ENCODE measurements around the gene FKBP11. TPM values are rescaled to one million over a fixed set of nuclear protein-coding genes. Genes with fewer than 3 reads are reported as not detected.
"Not testable (repeated sequence)": the region's sequence is repeated elsewhere in the genome, so short reads cannot be mapped to it uniquely, and the experiment has no call there.

Gene FKBP11
- total RNA-seq, 2 experiments from 2014 or later, result 97.4 to 104 TPM

DNA sequence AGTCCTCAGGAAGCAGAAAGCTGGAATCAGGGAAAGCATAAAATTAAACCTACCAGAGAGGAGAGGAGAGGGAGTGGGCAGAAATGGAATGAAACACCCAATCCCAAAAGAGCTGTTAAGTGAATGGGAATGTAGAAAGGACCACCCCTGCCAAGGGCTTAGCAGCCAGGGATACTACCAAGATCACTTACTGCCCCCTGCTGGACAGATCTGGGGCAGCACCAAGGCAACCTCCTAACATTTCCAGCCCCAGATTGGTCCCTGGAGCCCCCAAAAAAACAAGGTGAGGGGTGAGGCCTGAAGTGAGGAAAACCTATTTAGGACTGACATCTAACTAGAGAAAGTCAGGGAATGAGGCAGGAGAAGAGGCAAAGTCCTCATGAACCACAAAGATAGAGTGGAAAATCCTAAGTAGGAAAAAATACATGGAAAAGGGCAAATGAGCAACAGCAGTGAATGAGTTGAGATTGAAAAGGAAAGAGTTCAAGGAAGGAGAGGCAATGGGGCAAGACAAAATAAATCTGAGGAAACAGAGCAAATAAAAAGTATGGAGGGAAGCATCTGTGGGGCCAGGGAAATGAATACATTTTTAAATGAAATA, 11.2 kb upstream of the FKBP11 start:
- H3K9me3 Mint-ChIP-seq, result no peaks in the 10 kb centered on the region
- H3K27me3 Mint-ChIP-seq, result no peaks in the 10 kb centered on the region
- peaks cover 15% of the 10 kb centered on the region for H3K36me3 Mint-ChIP-seq
- no peak overlapping the region for H3K27ac Mint-ChIP-seq
- peaks cover 10% of the 10 kb centered on the region for H3K4me1 Mint-ChIP-seq
- no peak overlapping the region for H3K4me3 Mint-ChIP-seq
- DNase-seq, result peak; percentile 73

DNA sequence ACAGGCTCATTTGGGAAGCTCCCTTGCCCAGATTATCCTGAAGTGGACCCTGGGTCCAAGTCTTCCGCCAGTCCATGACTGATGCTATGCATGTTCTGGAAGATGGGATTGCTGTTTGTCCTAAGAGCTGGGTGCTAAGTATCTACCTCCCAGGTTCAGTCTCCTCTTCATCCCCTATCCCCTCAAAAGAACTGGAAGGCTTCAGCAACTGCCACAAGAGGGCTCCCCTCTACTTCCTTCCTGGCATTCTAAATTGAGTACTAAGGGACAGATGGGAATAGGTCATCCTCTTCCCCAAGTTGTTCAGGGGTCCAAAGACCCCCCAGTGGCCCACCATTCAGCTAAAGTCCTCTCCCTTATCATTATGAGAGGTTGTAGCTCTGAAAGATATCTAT, 9.0 kb upstream of the FKBP11 start:
- no peak for DNase-seq
- Mint-ChIP-seq H3K4me3 (no peak overlapping the region), H3K4me1 (peaks cover 10% of the 10 kb centered on the region), H3K9me3 (no peaks in the 10 kb centered on the region), H3K27ac (no peak overlapping the region), H3K27me3 (no peaks in the 10 kb centered on the region), H3K36me3 (peaks cover 23% of the 10 kb centered on the region)

DNA sequence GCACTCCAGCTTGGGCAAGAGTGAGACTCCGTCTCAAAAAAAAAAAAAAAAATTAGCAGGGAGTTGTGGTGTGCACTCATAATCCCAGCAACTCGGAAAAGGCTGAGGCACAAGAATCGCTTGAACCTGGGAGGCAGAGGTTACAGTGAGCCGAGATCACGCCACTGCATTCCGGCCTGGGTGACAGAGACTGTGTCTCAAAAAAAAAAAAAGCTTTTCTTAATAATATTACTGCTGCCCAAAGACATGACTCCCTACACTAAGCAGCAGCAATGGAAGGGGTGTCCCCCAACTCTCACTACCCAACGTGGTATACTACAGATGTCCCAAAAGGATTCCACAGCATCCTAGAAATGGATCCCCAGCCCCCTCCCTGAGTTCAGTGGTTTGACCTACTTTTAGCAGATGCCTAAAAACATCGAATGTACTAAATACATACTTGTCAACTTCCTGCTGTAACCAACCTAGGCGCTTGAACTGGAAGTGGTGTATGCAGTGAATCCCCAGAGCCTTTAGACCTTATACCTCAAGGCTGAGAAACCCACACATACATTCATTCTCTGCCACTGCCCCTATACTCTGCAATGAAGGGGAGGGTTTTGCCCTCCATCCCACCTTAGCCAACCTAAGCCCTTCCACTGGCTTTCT, 8.5 kb upstream of the FKBP11 start:
- no peak overlapping the region for H3K4me3 Mint-ChIP-seq
- no peak overlapping the region for H3K27ac Mint-ChIP-seq
- no peaks in the 10 kb centered on the region for H3K27me3 Mint-ChIP-seq
- peaks cover 23% of the 10 kb centered on the region for H3K36me3 Mint-ChIP-seq
- DNase-seq, result no peak
- no peaks in the 10 kb centered on the region for H3K9me3 Mint-ChIP-seq
- peaks cover 10% of the 10 kb centered on the region for H3K4me1 Mint-ChIP-seq

DNA sequence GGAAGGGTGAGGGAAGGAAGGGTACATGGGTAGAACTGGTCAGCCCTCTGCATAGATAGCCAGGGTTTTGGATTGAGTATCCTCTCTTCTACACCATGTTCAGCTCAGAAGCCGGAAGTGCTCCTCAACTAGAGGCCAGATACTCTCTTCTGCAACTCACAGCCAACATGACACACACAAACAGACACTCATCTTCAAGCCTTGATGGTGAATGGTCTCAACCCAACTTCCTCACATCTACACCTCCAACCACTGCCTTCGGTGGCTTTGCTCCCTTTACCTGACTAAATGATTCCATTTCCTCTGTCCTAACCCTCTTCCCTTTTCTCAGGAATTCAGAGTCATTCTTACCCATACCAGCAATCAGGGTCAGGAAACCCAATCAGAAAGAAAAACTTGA, 7.6 kb upstream of the FKBP11 start:
- no peak for DNase-seq

DNA sequence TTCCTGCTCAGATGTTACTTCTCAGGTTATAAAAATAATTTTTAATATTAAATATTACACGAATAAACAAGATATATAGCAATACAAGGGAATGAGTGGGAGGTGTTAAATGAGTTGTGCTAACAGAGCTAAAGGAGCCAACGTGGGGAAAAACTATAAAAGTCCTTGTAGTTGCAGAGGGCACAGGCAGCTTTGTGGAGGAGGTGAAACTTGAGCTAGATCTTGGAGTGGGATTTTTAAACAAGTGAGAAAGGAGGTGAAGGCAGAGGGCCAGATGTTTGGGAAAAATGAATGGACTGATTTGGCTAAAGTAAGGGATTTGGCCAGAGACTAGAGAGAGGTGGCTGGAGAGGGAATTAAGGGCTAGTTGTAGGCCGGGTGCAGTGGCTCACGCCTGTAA, 5.2 kb upstream of the FKBP11 start:
- no peak overlapping the region for H3K4me3 Mint-ChIP-seq
- H3K36me3 Mint-ChIP-seq, result peaks cover 26% of the 10 kb centered on the region
- H3K4me1 Mint-ChIP-seq, result peaks cover 19% of the 10 kb centered on the region
- no peak overlapping the region for H3K27ac Mint-ChIP-seq
- DNase-seq, result no peak
- H3K27me3 Mint-ChIP-seq, result no peaks in the 10 kb centered on the region
- no peaks in the 10 kb centered on the region for H3K9me3 Mint-ChIP-seq

More for the DNA sequence above, 7.6 kb upstream of the FKBP11 start:
- H3K4me1 Mint-ChIP-seq, result peaks cover 10% of the 10 kb centered on the region
- H3K27ac Mint-ChIP-seq, result no peak overlapping the region
- peaks cover 23% of the 10 kb centered on the region for H3K36me3 Mint-ChIP-seq
- no peaks in the 10 kb centered on the region for H3K27me3 Mint-ChIP-seq
- H3K4me3 Mint-ChIP-seq, result no peak overlapping the region
- H3K9me3 Mint-ChIP-seq, result no peaks in the 10 kb centered on the region

DNA sequence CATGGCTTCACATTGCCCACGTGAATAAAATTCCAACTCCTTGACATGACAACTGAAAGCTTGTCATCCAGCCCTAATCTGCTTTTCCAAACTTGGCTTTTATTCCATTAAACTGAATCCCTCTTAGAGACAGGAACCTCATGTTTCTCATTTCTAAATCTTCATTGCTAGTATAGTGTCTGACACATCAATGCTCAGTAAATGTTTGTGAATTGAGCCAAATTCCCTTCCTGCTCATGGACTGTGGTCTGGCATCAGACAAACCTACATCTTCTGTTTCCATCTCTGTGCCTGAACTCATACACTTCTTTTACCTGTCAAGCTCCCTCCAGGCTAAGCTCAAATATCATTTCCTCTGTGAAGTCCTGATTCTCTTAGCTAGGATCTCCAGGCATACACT, 4.3 kb upstream of the FKBP11 start:
- H3K27me3 Mint-ChIP-seq, result no peaks in the 10 kb centered on the region
- no peak overlapping the region for H3K4me3 Mint-ChIP-seq
- H3K27ac Mint-ChIP-seq, result no peak overlapping the region
- no peaks in the 10 kb centered on the region for H3K9me3 Mint-ChIP-seq
- peaks cover 20% of the 10 kb centered on the region for H3K4me1 Mint-ChIP-seq
- no peak for DNase-seq
- H3K36me3 Mint-ChIP-seq, result peaks cover 26% of the 10 kb centered on the region

DNA sequence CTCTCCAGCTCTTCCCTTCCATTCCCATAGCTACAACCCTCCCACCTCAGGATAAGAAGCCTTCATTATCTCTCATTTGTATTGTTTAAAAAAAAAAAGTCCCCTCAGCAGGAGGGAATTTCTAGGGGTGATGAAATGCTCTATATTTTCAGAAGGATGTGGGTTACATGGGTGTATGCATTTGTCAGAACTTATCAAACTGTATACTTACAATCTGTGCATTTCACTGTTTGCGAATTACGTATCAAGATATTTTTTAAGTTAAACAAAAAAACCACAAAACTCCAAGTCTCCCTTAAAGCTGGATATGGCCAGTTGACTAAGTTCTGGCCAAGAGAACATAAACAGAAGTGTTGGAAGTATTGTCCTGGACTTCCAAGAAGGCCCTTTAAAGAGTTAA, 2.0 kb upstream of the FKBP11 start:
- no peaks in the 10 kb centered on the region for H3K27me3 Mint-ChIP-seq
- no peaks in the 10 kb centered on the region for H3K9me3 Mint-ChIP-seq
- no peak overlapping the region for H3K4me3 Mint-ChIP-seq
- peaks cover 30% of the 10 kb centered on the region for H3K4me1 Mint-ChIP-seq
- peaks cover 37% of the 10 kb centered on the region for H3K36me3 Mint-ChIP-seq
- no peak for DNase-seq
- H3K27ac Mint-ChIP-seq, result peak overlapping the region; percentile 34

DNA sequence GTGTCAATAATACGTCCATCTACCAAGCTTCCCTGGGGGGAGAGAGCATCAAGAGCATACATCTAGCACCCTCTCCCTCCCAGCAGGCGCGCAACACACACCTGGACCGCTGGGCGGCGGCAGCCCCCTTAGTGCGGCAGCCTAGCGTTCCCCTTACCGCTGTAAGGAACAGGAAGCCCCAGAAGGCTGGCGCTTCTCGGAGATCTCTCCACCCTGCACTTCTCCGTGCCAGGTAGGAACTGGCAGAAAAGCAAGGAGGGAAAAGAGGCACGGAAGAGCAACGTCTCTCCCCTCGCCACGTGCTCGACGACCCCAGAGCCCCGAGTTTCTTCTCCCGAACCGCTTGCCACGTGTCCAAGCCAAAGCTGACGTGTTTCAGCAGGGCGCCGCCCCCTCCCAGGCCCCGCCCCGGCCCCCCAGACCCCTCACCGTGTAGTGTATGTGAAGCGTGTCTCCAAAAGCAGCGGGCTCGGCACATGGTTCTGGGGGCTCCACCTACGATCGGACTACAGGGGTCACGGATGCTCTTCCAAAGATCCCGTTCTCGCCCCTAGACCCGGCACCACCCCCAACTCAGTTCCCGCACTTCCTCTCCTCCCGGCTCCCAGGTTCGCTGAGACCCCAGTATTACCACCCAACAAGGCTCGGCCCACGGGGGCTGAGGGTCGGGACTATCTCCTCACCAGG, 532 bp downstream of the FKBP11 start:
- H3K27ac Mint-ChIP-seq, result peak overlapping the region; percentile 98
- H3K36me3 Mint-ChIP-seq, result peaks cover 47% of the 10 kb centered on the region
- H3K4me1 Mint-ChIP-seq, result peaks cover 45% of the 10 kb centered on the region

DNA sequence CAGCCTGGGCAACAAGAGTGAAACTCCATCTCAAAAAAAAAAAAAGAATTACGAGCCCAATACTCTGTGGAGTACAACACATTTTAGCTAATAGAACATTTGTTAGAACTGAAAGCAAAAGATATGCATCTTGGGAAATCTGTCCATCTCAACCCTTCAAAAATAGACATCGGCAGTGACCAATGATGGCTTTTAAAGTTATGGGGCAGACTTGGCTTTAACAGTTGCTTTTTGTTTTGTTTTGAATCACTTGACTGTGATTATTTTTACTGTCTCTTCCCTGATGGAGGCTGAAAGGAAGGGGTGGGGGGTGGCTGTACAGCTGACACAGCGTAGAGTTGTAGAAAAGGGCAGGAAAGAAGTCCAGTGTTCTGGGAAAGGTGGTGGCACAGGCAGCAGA, 2.2 kb downstream of the FKBP11 start:
- no peaks in the 10 kb centered on the region for H3K27me3 Mint-ChIP-seq
- H3K4me1 Mint-ChIP-seq, result peaks cover 51% of the 10 kb centered on the region
- H3K9me3 Mint-ChIP-seq, result no peaks in the 10 kb centered on the region
- H3K36me3 Mint-ChIP-seq, result peaks cover 42% of the 10 kb centered on the region
- peak overlapping the region; percentile 98 for H3K27ac Mint-ChIP-seq
- peak overlapping the region; percentile 93 for H3K4me3 Mint-ChIP-seq
- no peak for DNase-seq

More for the DNA sequence above, 532 bp downstream of the FKBP11 start:
- DNase-seq, result peak; percentile 82
- Mint-ChIP-seq H3K4me3 (peak overlapping the region; percentile 93), H3K27me3 (no peaks in the 10 kb centered on the region), H3K9me3 (no peaks in the 10 kb centered on the region)

DNA sequence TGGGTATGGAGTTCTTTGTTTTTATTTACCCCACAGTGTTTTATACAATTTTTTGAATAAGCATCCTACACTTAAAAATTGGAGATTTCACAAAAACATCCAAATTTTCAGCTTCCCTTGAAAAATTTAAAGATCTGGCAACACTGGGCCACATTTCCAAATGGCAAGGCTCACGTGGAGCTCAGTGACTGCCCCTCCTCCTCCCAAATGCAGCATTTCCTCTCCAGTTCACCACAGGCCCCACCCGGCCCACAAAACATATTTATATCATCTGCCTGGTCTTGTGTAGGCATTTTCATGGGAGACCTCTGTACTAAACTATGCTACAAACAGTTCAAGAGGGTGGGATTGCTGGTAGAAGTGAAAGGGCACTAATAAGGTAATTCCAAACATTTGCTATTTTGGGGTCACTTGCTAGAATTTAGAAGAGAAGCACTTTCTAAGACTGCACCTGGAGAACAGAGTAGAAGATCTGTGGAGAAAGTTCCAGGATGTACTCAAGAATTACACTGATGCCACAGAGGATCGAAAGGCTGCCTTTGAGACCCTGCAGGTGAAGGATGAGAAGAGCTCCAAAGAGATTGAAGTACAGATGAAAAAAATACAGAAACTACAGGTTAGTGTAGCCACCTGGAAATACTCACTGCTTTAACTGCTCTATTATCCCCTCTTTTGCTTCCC, 7.3 kb downstream of the FKBP11 start:
- Mint-ChIP-seq H3K27ac (peak overlapping the region; percentile 81), H3K36me3 (peaks cover 21% of the 10 kb centered on the region), H3K4me3 (peak overlapping the region; percentile 52), H3K9me3 (no peaks in the 10 kb centered on the region), H3K4me1 (peaks cover 36% of the 10 kb centered on the region), H3K27me3 (no peaks in the 10 kb centered on the region)
- no peak for DNase-seq

DNA sequence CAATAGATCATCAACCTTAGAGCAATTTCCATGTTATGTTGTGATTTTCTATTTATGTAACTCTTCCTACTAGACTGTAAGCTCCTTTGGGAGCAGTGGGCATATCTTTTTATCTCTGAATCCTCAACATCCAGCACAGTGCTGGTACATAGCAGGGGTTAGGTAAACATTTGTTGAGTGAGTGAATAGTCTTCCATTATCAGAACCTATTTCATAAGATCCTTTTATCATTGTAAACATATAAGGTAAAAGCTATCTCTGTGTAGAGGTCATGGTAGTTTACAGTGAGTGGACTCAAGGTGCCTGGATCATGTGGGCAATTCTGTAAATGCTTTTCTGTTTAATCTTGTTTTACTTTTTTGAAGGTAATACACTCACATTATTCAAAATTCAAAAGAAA, 15.1 kb downstream of the FKBP11 start:
- H3K27ac Mint-ChIP-seq, result no peak overlapping the region
- no peaks in the 10 kb centered on the region for H3K4me1 Mint-ChIP-seq
- no peak overlapping the region for H3K4me3 Mint-ChIP-seq
- no peaks in the 10 kb centered on the region for H3K36me3 Mint-ChIP-seq
- no peaks in the 10 kb centered on the region for H3K27me3 Mint-ChIP-seq
- no peaks in the 10 kb centered on the region for H3K9me3 Mint-ChIP-seq
- DNase-seq, result no peak

DNA sequence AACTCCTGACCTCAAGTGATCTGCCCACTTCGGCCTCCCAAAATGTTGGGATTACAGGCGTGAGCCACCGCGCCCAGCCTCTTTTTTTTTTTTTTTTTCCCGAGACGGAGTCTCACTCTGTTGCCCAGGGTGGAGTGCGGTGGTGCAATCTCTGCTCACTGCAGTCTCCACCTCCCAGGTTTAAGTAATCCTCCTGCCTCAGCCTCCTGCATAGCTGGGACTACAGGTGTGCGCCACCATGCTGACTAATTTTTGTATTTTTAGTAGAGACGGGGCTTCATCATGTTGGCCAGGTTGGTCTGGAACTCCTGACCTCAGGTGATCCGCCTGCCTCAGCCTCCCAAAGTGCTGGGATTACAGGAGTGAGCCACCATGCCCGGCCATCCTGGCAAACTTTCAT, 15.6 kb downstream of the FKBP11 start:
- not testable (repeated sequence) for DNase-seq, H3K4me1 Mint-ChIP-seq, H3K36me3 Mint-ChIP-seq, H3K4me3 Mint-ChIP-seq, H3K27me3 Mint-ChIP-seq, H3K9me3 Mint-ChIP-seq, H3K27ac Mint-ChIP-seq

DNA sequence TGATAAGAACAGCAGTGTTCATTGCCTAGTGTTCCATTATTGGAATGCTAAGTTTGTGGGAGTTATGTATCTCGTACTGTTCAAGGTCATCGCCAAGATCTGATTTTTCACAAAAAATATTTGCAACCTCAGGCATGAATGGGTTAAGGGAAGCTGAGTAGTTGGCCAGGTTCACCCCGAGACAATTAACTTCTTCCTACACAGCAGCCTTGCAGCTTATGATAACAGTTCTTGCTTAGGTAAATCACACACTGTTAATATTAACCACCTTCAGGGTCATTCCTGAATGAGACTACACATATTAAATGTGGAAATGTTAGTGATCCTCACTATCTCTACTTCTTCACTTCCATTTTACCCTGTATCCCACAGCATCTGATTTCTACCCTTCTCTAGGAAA, 18.0 kb downstream of the FKBP11 start:
- no peak for DNase-seq
- Mint-ChIP-seq H3K4me1 (peaks cover 7% of the 10 kb centered on the region), H3K9me3 (no peaks in the 10 kb centered on the region), H3K36me3 (no peaks in the 10 kb centered on the region), H3K27me3 (no peaks in the 10 kb centered on the region), H3K27ac (no peak overlapping the region), H3K4me3 (no peak overlapping the region)

DNA sequence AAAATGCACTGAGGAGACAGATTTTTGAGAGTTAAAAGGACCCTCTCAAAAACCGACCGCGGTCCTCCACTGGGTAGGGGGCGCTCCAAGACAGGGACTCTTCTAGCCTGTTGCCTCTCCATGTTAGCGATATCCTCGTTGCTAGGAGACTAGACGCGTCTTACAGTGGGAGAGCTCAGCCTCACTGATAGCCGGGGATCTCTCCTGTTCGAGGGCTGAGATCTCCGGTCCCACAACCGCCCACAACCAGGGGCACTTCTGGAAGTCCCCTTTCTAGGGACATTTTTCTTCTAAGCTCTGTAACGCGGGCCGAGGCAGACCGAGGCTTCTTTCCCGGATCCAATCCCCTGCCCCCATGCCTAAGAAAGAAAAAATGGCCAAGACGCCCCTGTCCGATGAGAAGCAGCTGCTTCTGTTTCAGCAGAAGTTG, 21.3 kb downstream of the FKBP11 start:
- H3K27me3 Mint-ChIP-seq, result no peaks in the 10 kb centered on the region
- peak; percentile 76 for DNase-seq
- H3K4me3 Mint-ChIP-seq, result peak overlapping the region; percentile 66
- H3K4me1 Mint-ChIP-seq, result peaks cover 7% of the 10 kb centered on the region
- peak overlapping the region; percentile 48 for H3K27ac Mint-ChIP-seq
- no peaks in the 10 kb centered on the region for H3K9me3 Mint-ChIP-seq
- no peaks in the 10 kb centered on the region for H3K36me3 Mint-ChIP-seq

DNA sequence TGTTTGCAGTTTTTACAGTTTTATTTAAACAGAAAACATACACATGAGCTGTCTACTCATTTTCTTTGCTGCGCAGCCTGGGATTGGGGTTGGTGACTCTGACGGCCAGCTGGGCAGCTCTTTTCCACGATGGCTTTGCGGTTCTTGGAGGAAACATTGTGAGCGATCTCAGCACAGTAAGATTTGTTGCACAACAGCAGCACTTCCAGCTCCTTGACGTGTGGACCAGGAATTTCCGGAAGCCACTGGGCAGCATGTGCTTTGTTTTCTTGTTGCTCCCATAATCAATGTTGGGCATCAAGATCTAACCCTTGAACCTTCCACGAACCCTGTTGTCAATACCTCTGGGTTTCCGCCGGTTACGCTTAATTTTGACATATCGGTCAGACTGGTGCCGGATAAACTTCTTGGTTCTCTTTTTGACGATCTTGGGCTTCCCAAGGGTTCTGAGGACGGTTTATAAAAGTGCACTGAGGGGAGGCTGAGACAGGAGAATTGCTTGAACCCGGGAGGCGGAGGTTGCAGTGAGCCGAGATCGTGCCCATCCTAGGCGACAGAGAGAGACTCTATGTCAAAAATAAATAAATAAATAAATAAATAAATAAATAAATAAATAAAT, 21.8 kb downstream of the FKBP11 start:
- peak overlapping the region; percentile 74 for H3K4me3 Mint-ChIP-seq
- H3K4me1 Mint-ChIP-seq, result peaks cover 7% of the 10 kb centered on the region
- H3K36me3 Mint-ChIP-seq, result no peaks in the 10 kb centered on the region
- no peak overlapping the region for H3K27ac Mint-ChIP-seq
- peaks cover 3% of the 10 kb centered on the region for H3K27me3 Mint-ChIP-seq
- no peak for DNase-seq
- no peaks in the 10 kb centered on the region for H3K9me3 Mint-ChIP-seq

All from activated naive CD8-positive, alpha-beta T cell treated with anti-CD3 and anti-CD28 coated beads for 36 hours (primary cell).